Loucy (cell line): ENCODE data around the gene LANCL1.

Experiments used
- CTCF ChIP-seq: fragments of 200-600 bp; sonication (generic); conservative IDR thresholded peaks from 2 replicates; pipeline ENCODE4 v1.5.1; 2014; ENCODE audit warnings: mild to moderate bottlenecking, antibody characterized with exemption, low read length
- EZH2phosphoT487 ChIP-seq: fragments of 200-600 bp; IDR thresholded peaks from 2 replicates; pipeline ENCODE4 v1.6.1; 2018; ENCODE audit warnings: antibody characterized with exemption, mild to moderate bottlenecking, moderate library complexity, borderline replicate concordance

- TF ChIP-seq CTCF, result no peak
- no peak for TF ChIP-seq EZH2phosphoT487
These were observed 17.2 kb downstream of the LANCL1 start for GRCh38 chr2:210459407-210459806.
